Panc1 (cell line): ENCODE data around the gene TIAL1. TPM values are rescaled to one million over a fixed set of nuclear protein-coding genes. Genes with fewer than 3 reads are reported as not detected.
A peak's percentile ranks its signal among the peaks of the same experiment; 100 is the strongest.

Experiments used
- ATAC-seq: fragments of 200-7000 bp; cut with Tn5 transposase; 2 replicates; pipeline ENCODE4 v1.9.1; 2020; ENCODE audit warnings: mild to moderate bottlenecking, moderate library complexity
- BruUV-seq: library from RNA; stranded (reverse); fragments of 400-500 nt; replicated peaks from 2 replicates; lab custom pipeline; 2021; lab: Mats Ljungman, UMichigan
- CTCF ChIA-PET: fragments of 300-600 bp; sonication (Branson Sonifier 250); formaldehyde crosslinking; loops from one replicate; lab custom pipeline; 2022; ENCODE audit warnings: antibody characterized with exemption; lab: Charles Lee
- POLR2A ChIA-PET: fragments of 300-600 bp; sonication (Branson Sonifier 250); formaldehyde crosslinking; loops from one replicate; lab custom pipeline; 2022; ENCODE audit warnings: antibody characterized with exemption; lab: Charles Lee
- DNase-seq: peaks from one replicate; pipeline ENCODE4 v3.0.0-alpha.2; 2010; ENCODE audit warnings: low read depth, low spot score
- H3K27ac ChIP-seq: 2 replicates; pipeline ENCODE4 v1.5.1; 2011; ENCODE audit warnings: mild to moderate bottlenecking, low read length, inconsistent platforms
- H3K27me3 ChIP-seq: fragments of 200-500 bp; sonication (Bioruptor generic); 2 replicates; pipeline ENCODE4 v1.6.0; 2014; ENCODE audit warnings: low read length, inconsistent platforms; ENCODE audit not compliant: control insufficient read depth, insufficient read depth
- H3K36me3 ChIP-seq: fragments of 200-500 bp; sonication (Bioruptor generic); 2 replicates; pipeline ENCODE4 v1.5.1; 2014; ENCODE audit warnings: inconsistent platforms, mild to moderate bottlenecking, low read length, moderate library complexity; ENCODE audit not compliant: control insufficient read depth, insufficient read depth
- H3K4me1 ChIP-seq: 2 replicates; pipeline ENCODE4 v1.5.1; 2011; ENCODE audit warnings: inconsistent platforms, mild to moderate bottlenecking, low read length, moderate library complexity; ENCODE audit not compliant: control insufficient read depth, insufficient read depth
- H3K4me3 ChIP-seq, 2 experiments: 2 replicates each; pipeline ENCODE4 v1.5.1; 2011 to 2012; ENCODE audit warnings: low read depth in 2 of 2, low read length in 2 of 2, mild to moderate bottlenecking in 2 of 2, inconsistent platforms in 1 of 2, moderate library complexity in 1 of 2
- H3K9me3 ChIP-seq: fragments of 200-500 bp; sonication (Bioruptor generic); 2 replicates; pipeline ENCODE4 v1.5.1; 2014; ENCODE audit warnings: low read depth, mild to moderate bottlenecking, inconsistent platforms, low read length, moderate library complexity; ENCODE audit not compliant: control insufficient read depth, insufficient read depth
- CTCF ChIP-seq: fragments of 450-650 bp; IDR thresholded peaks from 2 replicates; pipeline ENCODE4 v1.5.1; 2017; ENCODE audit warnings: mild to moderate bottlenecking
- POLR2AphosphoS5 ChIP-seq: IDR thresholded peaks from 2 replicates; pipeline ENCODE4 v1.6.1; 2012; ENCODE audit warnings: mild to moderate bottlenecking, low read depth, low read length, moderate library complexity
- SIN3A ChIP-seq: IDR thresholded peaks from 2 replicates; pipeline ENCODE4 v1.6.1; 2012; ENCODE audit warnings: low read depth, mild to moderate bottlenecking, low read length, moderate library complexity, borderline replicate concordance; ENCODE audit not compliant: insufficient read depth
- TCF7L2 ChIP-seq: IDR thresholded peaks from 2 replicates; pipeline ENCODE4 v1.6.1; 2011; ENCODE audit warnings: mild to moderate bottlenecking, low read depth, low read length, inconsistent platforms
- in situ Hi-C: cut with HindIII; loops from 2 replicates; pipeline ENCODE4 v1.10.0; 2016; ENCODE audit warnings: low sequenced_read_pairs, low pct_unique_long_range_greater_than_20kb
- intact Hi-C: fragments of 100-400 bp; cut with micrococcal nuclease; formaldehyde crosslinking; loops from one replicate; pipeline ENCODE4 v1.10.0; 2022; ENCODE audit not compliant: unreplicated experiment
- total RNA-seq: library from RNA; stranded (reverse); gene quantifications from one replicate; pipeline ENCODE4 v1.2.1, GENCODE V29; 2021; ENCODE audit not compliant: unreplicated experiment
- TF ChIP-seq, protein P1 (sequence below), 2 experiments: IDR thresholded peaks; 2 replicates each; pipeline ENCODE4 v1.6.1; 2011 to 2012; ENCODE audit warnings: low read depth in 2 of 2, control low read depth in 1 of 2, low read length in 1 of 2, mild to moderate bottlenecking in 1 of 2, moderate library complexity in 1 of 2; ENCODE audit not compliant: insufficient read depth in 1 of 2

The TIAL1 gene
- total RNA-seq, 1 experiment from 2014 or later = 236 TPM

- Histone ChIP-seq H3K9me3 (no peaks in the 10 kb centered on the region), H3K27ac (no peak overlapping the region), H3K4me3 (no peak overlapping the region), H3K36me3 (peaks cover 2% of the 10 kb centered on the region; the same call in 1 of the 2 replicates), H3K27me3 (no peaks in the 10 kb centered on the region), H3K4me1 (peaks cover 6% of the 10 kb centered on the region; the same call in 1 of the 2 replicates)
- ChIA-PET CTCF (interaction anchor here (1.2 kb wide), 1 partner anchor 37 kb away, joined by 3 read pairs; no protein-coding TSS in a partner anchor), POLR2A (no interaction called here)
- in situ Hi-C loops = no loop called here
- ATAC-seq = peak; percentile 56; the same call in 1 of the 2 replicates
- no peak for TF ChIP-seq POLR2AphosphoS5
- no peak for TF ChIP-seq SIN3A
- TF ChIP-seq TCF7L2 = no peak
- TF ChIP-seq CTCF = no peak
- TF ChIP-seq, protein P1, sequence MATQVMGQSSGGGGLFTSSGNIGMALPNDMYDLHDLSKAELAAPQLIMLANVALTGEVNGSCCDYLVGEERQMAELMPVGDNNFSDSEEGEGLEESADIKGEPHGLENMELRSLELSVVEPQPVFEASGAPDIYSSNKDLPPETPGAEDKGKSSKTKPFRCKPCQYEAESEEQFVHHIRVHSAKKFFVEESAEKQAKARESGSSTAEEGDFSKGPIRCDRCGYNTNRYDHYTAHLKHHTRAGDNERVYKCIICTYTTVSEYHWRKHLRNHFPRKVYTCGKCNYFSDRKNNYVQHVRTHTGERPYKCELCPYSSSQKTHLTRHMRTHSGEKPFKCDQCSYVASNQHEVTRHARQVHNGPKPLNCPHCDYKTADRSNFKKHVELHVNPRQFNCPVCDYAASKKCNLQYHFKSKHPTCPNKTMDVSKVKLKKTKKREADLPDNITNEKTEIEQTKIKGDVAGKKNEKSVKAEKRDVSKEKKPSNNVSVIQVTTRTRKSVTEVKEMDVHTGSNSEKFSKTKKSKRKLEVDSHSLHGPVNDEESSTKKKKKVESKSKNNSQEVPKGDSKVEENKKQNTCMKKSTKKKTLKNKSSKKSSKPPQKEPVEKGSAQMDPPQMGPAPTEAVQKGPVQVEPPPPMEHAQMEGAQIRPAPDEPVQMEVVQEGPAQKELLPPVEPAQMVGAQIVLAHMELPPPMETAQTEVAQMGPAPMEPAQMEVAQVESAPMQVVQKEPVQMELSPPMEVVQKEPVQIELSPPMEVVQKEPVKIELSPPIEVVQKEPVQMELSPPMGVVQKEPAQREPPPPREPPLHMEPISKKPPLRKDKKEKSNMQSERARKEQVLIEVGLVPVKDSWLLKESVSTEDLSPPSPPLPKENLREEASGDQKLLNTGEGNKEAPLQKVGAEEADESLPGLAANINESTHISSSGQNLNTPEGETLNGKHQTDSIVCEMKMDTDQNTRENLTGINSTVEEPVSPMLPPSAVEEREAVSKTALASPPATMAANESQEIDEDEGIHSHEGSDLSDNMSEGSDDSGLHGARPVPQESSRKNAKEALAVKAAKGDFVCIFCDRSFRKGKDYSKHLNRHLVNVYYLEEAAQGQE (IDR thresholded peaks at IDR 0.05; ENCODE audit: insufficient read depth in 1 of 2, low read depth in 2 of 2, low read length in 1 of 2) = no peak
- intact Hi-C loops = no loop called here
- BruUV-seq = no TSS peak
- no peak for DNase-seq
These were observed 69.9 kb downstream of the TIAL1 start for GRCh38 chr10:119526621-119527592.

GRCh38 chr10:119526149-119526548 is 70.6 kb downstream of the TIAL1 start:
- Histone ChIP-seq H3K4me1 (peaks cover 4% of the 10 kb centered on the region; the same call in 1 of the 2 replicates), H3K27ac (no peak overlapping the region), H3K27me3 (no peaks in the 10 kb centered on the region), H3K36me3 (peaks cover 4% of the 10 kb centered on the region; the same call in 1 of the 2 replicates), H3K9me3 (no peaks in the 10 kb centered on the region), H3K4me3 (no peak overlapping the region)
- intact Hi-C loops = no loop called here
- ChIA-PET POLR2A (no interaction called here), CTCF (interaction anchor here (1.2 kb wide), 1 partner anchor 37 kb away, joined by 3 read pairs; no protein-coding TSS in a partner anchor)
- TF ChIP-seq POLR2AphosphoS5 (no peak), SIN3A (no peak), TCF7L2 (no peak), CTCF (no peak)
- TF ChIP-seq, protein P1 (IDR thresholded peaks at IDR 0.05; ENCODE audit: insufficient read depth in 1 of 2, low read depth in 2 of 2, low read length in 1 of 2) = no peak
- in situ Hi-C loops = no loop called here
- no peak for ATAC-seq
- no peak for DNase-seq
- no TSS peak for BruUV-seq
